BE2C (cell line): Measurements from ENCODE around the gene COL15A1.
"Not testable (repeated sequence)": the region's sequence is repeated elsewhere in the genome, so short reads cannot be mapped to it uniquely, and the experiment has no call there.

Experiments used
- DNase-seq: peaks from one replicate; pipeline ENCODE4 v3.0.0-alpha.2; 2020
- H3K27me3 ChIP-seq: fragments of 250-450 bp; sonication (Bioruptor Pico); 2 replicates; pipeline ENCODE4 v1.5.1; 2020; ENCODE audit warnings: mild to moderate bottlenecking
- H3K36me3 ChIP-seq: fragments of 250-450 bp; sonication (Bioruptor Pico); 2 replicates; pipeline ENCODE4 v1.5.1; 2020; ENCODE audit warnings: mild to moderate bottlenecking
- H3K4me1 ChIP-seq: fragments of 250-450 bp; sonication (Bioruptor Pico); 2 replicates; pipeline ENCODE4 v1.5.1; 2020
- H3K4me3 ChIP-seq: 2 replicates; pipeline ENCODE4 v1.5.1; 2011; ENCODE audit warnings: low read depth, low read length
- H3K9me3 ChIP-seq: fragments of 250-450 bp; sonication (Bioruptor Pico); 2 replicates; pipeline ENCODE4 v1.5.1; 2020
- TF ChIP-seq, protein P1 (sequence below): IDR thresholded peaks from 2 replicates; pipeline ENCODE4 v1.5.1; 2012; ENCODE audit warnings: mild to moderate bottlenecking, low read depth, low read length

Gene COL15A1

DNA sequence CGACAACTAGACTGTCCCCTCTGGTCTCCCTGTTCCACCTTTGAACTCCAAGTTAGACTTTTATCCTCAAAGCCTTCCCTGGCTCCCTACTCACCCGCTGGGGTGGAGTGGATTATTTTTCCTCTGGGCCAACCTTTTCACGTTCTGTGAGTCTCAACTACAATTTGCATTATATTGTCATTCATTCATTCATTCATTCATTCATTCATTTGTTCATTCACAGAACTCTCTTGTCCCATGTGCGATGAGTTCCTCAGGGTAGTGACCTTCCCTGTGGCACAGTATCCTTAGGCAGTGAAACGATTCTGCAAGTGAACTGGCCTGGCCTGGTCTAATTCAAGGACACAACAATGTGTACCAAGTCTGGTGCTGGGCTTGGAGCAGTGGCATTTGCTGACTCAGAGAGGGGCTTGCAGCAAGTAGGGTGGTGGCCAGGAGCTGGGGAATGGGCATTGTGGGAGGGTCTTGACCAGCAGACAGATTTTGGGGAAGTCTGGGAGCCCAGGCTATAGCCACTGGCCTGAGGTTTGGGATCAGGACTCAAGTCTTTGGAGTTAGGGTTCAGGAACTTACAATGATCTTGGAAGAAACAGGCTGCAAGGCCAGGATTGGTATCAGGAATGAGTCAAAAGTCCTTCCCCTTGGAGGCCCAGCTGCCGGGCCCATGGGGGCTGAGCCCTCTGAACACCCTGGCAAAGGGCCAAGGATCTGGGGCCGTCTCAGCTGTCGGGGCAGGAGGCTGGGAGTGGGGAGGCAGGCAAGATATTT lies 37.2 kb upstream of the COL15A1 start:
- H3K4me1 ChIP-seq, result no peaks in the 10 kb centered on the region
- TF ChIP-seq, protein P1, sequence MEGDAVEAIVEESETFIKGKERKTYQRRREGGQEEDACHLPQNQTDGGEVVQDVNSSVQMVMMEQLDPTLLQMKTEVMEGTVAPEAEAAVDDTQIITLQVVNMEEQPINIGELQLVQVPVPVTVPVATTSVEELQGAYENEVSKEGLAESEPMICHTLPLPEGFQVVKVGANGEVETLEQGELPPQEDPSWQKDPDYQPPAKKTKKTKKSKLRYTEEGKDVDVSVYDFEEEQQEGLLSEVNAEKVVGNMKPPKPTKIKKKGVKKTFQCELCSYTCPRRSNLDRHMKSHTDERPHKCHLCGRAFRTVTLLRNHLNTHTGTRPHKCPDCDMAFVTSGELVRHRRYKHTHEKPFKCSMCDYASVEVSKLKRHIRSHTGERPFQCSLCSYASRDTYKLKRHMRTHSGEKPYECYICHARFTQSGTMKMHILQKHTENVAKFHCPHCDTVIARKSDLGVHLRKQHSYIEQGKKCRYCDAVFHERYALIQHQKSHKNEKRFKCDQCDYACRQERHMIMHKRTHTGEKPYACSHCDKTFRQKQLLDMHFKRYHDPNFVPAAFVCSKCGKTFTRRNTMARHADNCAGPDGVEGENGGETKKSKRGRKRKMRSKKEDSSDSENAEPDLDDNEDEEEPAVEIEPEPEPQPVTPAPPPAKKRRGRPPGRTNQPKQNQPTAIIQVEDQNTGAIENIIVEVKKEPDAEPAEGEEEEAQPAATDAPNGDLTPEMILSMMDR, result no peak
- no peak overlapping the region for H3K4me3 ChIP-seq
- no peaks in the 10 kb centered on the region; the same call in 1 of the 2 replicates for H3K27me3 ChIP-seq
- no peaks in the 10 kb centered on the region for H3K36me3 ChIP-seq
- DNase-seq, result peak; percentile 40
- H3K9me3 ChIP-seq, result no peaks in the 10 kb centered on the region

DNA sequence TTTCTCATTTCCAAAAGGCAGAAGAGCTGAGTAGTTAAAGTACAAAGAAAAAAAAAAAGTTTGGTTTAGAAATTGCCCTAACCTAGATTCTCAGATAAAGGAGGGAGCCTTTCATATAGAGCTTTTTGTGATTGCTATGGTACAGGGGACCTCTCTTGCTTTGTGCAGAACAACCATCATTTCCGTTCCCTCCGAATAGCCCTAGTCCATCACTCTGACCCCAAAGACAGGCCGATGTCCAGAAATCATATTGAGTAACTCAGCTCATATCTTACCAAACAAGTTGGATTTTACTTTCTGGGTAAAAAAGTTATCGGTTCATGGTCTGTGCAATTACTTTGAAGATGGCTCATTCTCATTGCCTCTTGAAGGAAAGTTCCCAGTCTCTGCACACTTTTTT lies 36.7 kb upstream of the COL15A1 start:
- Histone ChIP-seq H3K4me3 (no peak overlapping the region), H3K36me3 (no peaks in the 10 kb centered on the region), H3K9me3 (no peaks in the 10 kb centered on the region), H3K4me1 (no peaks in the 10 kb centered on the region), H3K27me3 (no peaks in the 10 kb centered on the region; the same call in 1 of the 2 replicates)
- no peak for DNase-seq
- TF ChIP-seq, protein P1, result no peak

DNA sequence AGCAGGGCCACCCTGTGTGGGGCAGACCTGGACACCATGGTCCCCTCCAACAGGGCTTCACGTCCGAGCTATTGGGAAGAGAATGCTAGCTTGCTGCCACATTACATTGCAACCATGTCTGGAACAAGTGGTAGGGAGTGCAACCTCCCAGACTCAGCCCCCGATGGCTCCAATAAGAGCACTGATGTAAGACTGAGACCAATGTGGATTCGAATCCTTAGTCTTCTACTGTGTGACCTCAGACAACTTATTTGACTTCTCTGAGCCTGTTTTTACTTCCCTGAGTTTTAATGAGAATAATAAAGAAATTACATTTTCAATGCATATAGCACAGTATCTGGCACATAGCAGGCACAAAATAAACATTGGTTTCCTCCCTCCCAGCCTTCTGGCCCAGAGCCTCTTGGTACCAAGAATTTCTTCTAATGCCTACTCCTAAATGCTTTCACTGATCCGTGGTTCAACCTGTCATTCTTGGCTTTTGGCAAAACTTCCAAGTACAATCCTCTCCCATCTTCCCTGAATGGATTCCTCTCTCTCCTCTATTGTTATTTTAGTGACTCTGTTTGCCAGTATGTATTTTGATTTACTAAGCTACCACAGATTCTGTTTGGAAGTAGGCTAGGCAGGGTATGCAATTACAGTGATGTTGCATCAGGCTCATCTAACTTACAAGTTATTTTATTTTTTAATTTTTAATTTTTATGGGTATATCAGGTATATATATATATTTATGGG lies 34.6 kb upstream of the COL15A1 start:
- DNase-seq, result no peak
- Histone ChIP-seq H3K36me3 (no peaks in the 10 kb centered on the region), H3K4me3 (no peak overlapping the region), H3K27me3 (no peaks in the 10 kb centered on the region; the same call in none of the 2 replicates), H3K4me1 (no peaks in the 10 kb centered on the region), H3K9me3 (no peaks in the 10 kb centered on the region)
- TF ChIP-seq, protein P1, result no peak

DNA sequence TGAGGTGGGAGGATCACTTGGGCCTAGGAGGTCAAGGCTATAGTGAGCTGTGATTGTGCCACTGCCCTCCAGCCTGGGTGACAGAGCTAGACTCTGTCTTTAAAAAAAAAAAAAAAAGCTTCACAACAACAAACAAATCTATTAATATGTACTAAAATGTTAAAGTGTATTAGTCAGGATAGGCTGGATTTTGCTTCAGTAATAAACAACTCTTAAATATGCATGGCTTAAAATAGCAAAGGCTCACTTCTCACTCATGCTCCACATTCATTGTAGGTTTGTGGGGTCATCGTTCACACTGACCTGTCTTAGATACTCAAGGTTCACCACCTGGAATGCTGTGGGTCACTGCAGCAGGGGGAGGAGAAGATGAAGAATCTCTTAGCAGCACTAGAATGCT lies 33.8 kb upstream of the COL15A1 start:
- Histone ChIP-seq H3K4me3 (no peak overlapping the region), H3K4me1 (no peaks in the 10 kb centered on the region), H3K9me3 (no peaks in the 10 kb centered on the region), H3K27me3 (no peaks in the 10 kb centered on the region; the same call in none of the 2 replicates), H3K36me3 (no peaks in the 10 kb centered on the region)
- DNase-seq, result no peak
- TF ChIP-seq, protein P1, result no peak

- DNase-seq, result no peak
- no peaks in the 10 kb centered on the region; the same call in none of the 2 replicates for H3K27me3 ChIP-seq
- no peaks in the 10 kb centered on the region for H3K4me1 ChIP-seq
- H3K36me3 ChIP-seq, result no peaks in the 10 kb centered on the region
- no peaks in the 10 kb centered on the region for H3K9me3 ChIP-seq
- H3K4me3 ChIP-seq, result no peak overlapping the region
- TF ChIP-seq, protein P1, result no peak
Observed at GRCh38 chr9:98911042-98911441, 32.7 kb upstream of the COL15A1 start.

GRCh38 chr9:98911738-98912137 lies 32.0 kb upstream of the COL15A1 start:
- not testable (repeated sequence) for H3K4me3 ChIP-seq, DNase-seq, H3K9me3 ChIP-seq, H3K4me1 ChIP-seq, H3K27me3 ChIP-seq, H3K36me3 ChIP-seq
